GM23338 (cell line): ENCODE measurements around the gene GPR162.

Experiments
- CREB1 ChIP-seq: fragments of 250-450 bp; sonication (Bioruptor Pico); IDR thresholded peaks from 2 replicates; pipeline ENCODE4 v1.5.0; 2020; ENCODE audit warnings: low read depth, mild to moderate bottlenecking, moderate library complexity
- CTCF ChIP-seq, 2 experiments: fragments of 200-600 bp in 1 of 2; sonication (generic) in 1 of 2; conservative IDR thresholded peaks; 2 replicates each; pipeline versions ENCODE4 v1.5.1 to v1.6.1; 2016 to 2017; ENCODE audit warnings: antibody characterized with exemption in 2 of 2, low read depth in 2 of 2, mild to moderate bottlenecking in 2 of 2, moderate library complexity in 1 of 2
- EZH2 ChIP-seq: fragments of 200-600 bp; sonication (generic); IDR thresholded peaks from one replicate; pipeline ENCODE4 v1.8.0; 2017; ENCODE audit warnings: antibody characterized with exemption, mild to moderate bottlenecking, low read depth; ENCODE audit not compliant: unreplicated experiment
- NANOG ChIP-seq: IDR thresholded peaks from 2 replicates; pipeline ENCODE4 v1.6.1; 2016; ENCODE audit warnings: antibody characterized with exemption, borderline replicate concordance
- POLR2AphosphoS5 ChIP-seq: IDR thresholded peaks from 2 replicates; pipeline ENCODE4 v1.6.1; 2016; ENCODE audit warnings: antibody characterized with exemption, low read depth
- REST ChIP-seq: IDR thresholded peaks from one replicate; pipeline ENCODE4 v1.6.1; 2018; ENCODE audit warnings: antibody characterized with exemption; ENCODE audit not compliant: unreplicated experiment
- STAT1 ChIP-seq: IDR thresholded peaks from one replicate; pipeline ENCODE4 v1.6.1; 2016; ENCODE audit warnings: antibody characterized with exemption; ENCODE audit not compliant: unreplicated experiment

GRCh38 chr12:6774499-6775062, 47.0 kb upstream of the GPR162 start:
- no peak for TF ChIP-seq CREB1 (CRISPR knock-in tag)
- no peak for TF ChIP-seq POLR2AphosphoS5
- no peak for TF ChIP-seq CTCF (conservative IDR thresholded peaks at IDR 0.05; ENCODE audit: low read depth in 2 of 2)
- TF ChIP-seq EZH2 = no peak
- TF ChIP-seq NANOG = no peak
- TF ChIP-seq STAT1 = no peak
- TF ChIP-seq REST = no peak
